ENCODE measurements around the gene SORBS1. TPM values are rescaled to one million over a fixed set of nuclear protein-coding genes. Genes with fewer than 3 reads are reported as not detected.

Gene SORBS1
- total RNA-seq, 6 experiments from 2014 or later: 0.05 to 0.26 (median 0.18) TPM

- no peak overlapping the region for H3K4me3 Mint-ChIP-seq
- H3K27me3 Mint-ChIP-seq (ENCODE audit: insufficient read depth): peaks cover 5% of the 10 kb centered on the region
- TF ChIP-seq CTCF (IDR thresholded peaks at IDR 0.05): no peak
- no peaks in the 10 kb centered on the region for H3K36me3 Mint-ChIP-seq (ENCODE audit: low read depth)
- no peak for DNase-seq
- H3K9me3 Mint-ChIP-seq: no peaks in the 10 kb centered on the region
- no peak overlapping the region for H3K27ac Mint-ChIP-seq
- H3K4me1 Mint-ChIP-seq (ENCODE audit: low read depth): no peaks in the 10 kb centered on the region
Observed at GRCh38 chr10:95454940-95455339, 106.2 kb downstream of the SORBS1 start.

DNA sequence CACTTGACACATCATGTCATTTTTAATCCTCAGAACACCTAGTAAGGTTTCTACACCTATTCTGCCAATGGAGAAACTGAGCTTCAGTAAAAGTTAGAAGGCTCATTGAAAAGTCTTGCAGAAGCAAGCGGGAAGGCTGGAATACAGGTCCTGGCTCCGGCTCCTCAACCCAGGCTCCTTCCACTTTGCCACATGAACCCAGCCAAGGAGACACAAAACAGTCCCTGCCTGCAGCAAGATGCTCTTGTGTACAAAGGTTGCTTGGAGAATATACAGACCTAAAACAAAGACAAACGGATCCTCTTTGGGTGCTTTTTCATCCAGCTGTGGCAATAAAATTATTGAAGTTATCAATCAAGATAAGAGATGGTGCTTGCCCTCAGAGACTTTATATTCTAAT, 106.8 kb downstream of the SORBS1 start:
- no peaks in the 10 kb centered on the region for H3K4me1 Mint-ChIP-seq (ENCODE audit: low read depth)
- H3K36me3 Mint-ChIP-seq (ENCODE audit: low read depth): no peaks in the 10 kb centered on the region
- no peaks in the 10 kb centered on the region for H3K9me3 Mint-ChIP-seq

GRCh38 chr10:95451568-95452524, 109.3 kb downstream of the SORBS1 start:
- Mint-ChIP-seq H3K36me3 (ENCODE audit: low read depth) (no peaks in the 10 kb centered on the region), H3K4me1 (ENCODE audit: low read depth) (no peaks in the 10 kb centered on the region), H3K9me3 (no peaks in the 10 kb centered on the region), H3K4me3 (no peak overlapping the region), H3K27me3 (ENCODE audit: insufficient read depth) (peaks cover 4% of the 10 kb centered on the region), H3K27ac (no peak overlapping the region)
- no peak for DNase-seq
- no peak for TF ChIP-seq CTCF (IDR thresholded peaks at IDR 0.05)

More for the DNA sequence above, 106.8 kb downstream of the SORBS1 start:
- TF ChIP-seq CTCF (IDR thresholded peaks at IDR 0.05): no peak
- H3K4me3 Mint-ChIP-seq: no peak overlapping the region
- H3K27me3 Mint-ChIP-seq (ENCODE audit: insufficient read depth): peaks cover 5% of the 10 kb centered on the region
- H3K27ac Mint-ChIP-seq: no peak overlapping the region
- DNase-seq: no peak

GRCh38 chr10:95451150-95451549, 110.0 kb downstream of the SORBS1 start:
- peaks cover 4% of the 10 kb centered on the region for H3K27me3 Mint-ChIP-seq (ENCODE audit: insufficient read depth)
- no peaks in the 10 kb centered on the region for H3K9me3 Mint-ChIP-seq
- no peak for TF ChIP-seq CTCF (IDR thresholded peaks at IDR 0.05)
- H3K36me3 Mint-ChIP-seq (ENCODE audit: low read depth): no peaks in the 10 kb centered on the region
- H3K27ac Mint-ChIP-seq: no peak overlapping the region
- peaks cover 1% of the 10 kb centered on the region for H3K4me1 Mint-ChIP-seq (ENCODE audit: low read depth)
- DNase-seq: no peak
- no peak overlapping the region for H3K4me3 Mint-ChIP-seq

DNA sequence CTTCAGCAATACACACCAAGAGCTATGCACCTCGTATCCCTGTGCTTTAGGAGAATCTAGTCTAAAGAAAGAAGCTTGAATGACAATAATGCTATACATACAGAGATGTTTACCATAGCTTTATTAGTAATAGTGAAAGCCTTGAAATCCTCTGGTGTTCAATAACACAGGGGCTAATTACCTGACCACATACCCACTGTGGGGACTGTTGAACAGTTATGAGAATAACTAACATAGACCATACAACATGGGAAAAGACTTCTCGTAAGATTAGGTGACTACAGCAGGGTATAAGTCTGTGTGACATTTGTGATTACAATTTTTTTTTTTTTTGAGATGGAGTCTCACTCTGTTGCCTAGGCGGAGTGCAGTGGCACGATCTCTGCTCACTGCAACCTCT, 111.0 kb downstream of the SORBS1 start:
- Mint-ChIP-seq H3K27me3 (ENCODE audit: insufficient read depth) (peaks cover 7% of the 10 kb centered on the region), H3K4me1 (ENCODE audit: low read depth) (peaks cover 11% of the 10 kb centered on the region), H3K27ac (no peak overlapping the region), H3K36me3 (ENCODE audit: low read depth) (no peaks in the 10 kb centered on the region), H3K4me3 (no peak overlapping the region), H3K9me3 (no peaks in the 10 kb centered on the region)
- no peak for TF ChIP-seq CTCF (IDR thresholded peaks at IDR 0.05)
- no peak for DNase-seq

All from HFFc6 (cell line).